Osteocyte (in vitro differentiated cells): ENCODE measurements around the gene CIAO2B. TPM values are rescaled to one million over a fixed set of nuclear protein-coding genes. Genes with fewer than 3 reads are reported as not detected.

Source experiments
- DNase-seq: peaks from one replicate; pipeline ENCODE4 v3.0.0; 2021; ENCODE audit warnings: mixed read lengths; ENCODE audit not compliant: unreplicated experiment; ENCODE audit errors: extremely low spot score
- H3K27ac Mint-ChIP-seq: one replicate; pipeline ENCODE4 v1.8.0; 2021; ENCODE audit warnings: mild to moderate bottlenecking, mixed read lengths; ENCODE audit not compliant: unreplicated experiment
- H3K27me3 Mint-ChIP-seq: one replicate; pipeline ENCODE4 v1.8.0; 2021; ENCODE audit warnings: mixed read lengths; ENCODE audit not compliant: unreplicated experiment
- H3K36me3 Mint-ChIP-seq: one replicate; pipeline ENCODE4 v1.8.0; 2021; ENCODE audit warnings: mixed read lengths; ENCODE audit not compliant: unreplicated experiment
- H3K4me1 Mint-ChIP-seq: one replicate; pipeline ENCODE4 v1.8.0; 2021; ENCODE audit warnings: mixed read lengths; ENCODE audit not compliant: unreplicated experiment
- H3K4me3 Mint-ChIP-seq: one replicate; pipeline ENCODE4 v1.8.0; 2021; ENCODE audit warnings: mild to moderate bottlenecking, moderate library complexity, mixed read lengths; ENCODE audit not compliant: unreplicated experiment
- H3K9me3 Mint-ChIP-seq: one replicate; pipeline ENCODE4 v1.8.0; 2021; ENCODE audit warnings: mixed read lengths; ENCODE audit not compliant: unreplicated experiment
- CTCF ChIP-seq: fragments of 200-600 bp; sonication (generic); IDR thresholded peaks from 2 replicates; pipeline ENCODE4 v1.5.0; 2021; ENCODE audit warnings: antibody characterized with exemption, mild to moderate bottlenecking, moderate library complexity
- total RNA-seq: library from RNA; stranded (reverse); gene quantifications from 2 replicates; pipeline ENCODE4 v1.2.1, GENCODE V29; 2021

Gene CIAO2B
- total RNA-seq, 1 donor from 2014 or later, result 69.9 TPM

- Mint-ChIP-seq H3K36me3 (no peaks in the 10 kb centered on the region), H3K27me3 (peaks cover 20% of the 10 kb centered on the region), H3K4me1 (no peaks in the 10 kb centered on the region), H3K27ac (no peak overlapping the region), H3K4me3 (no peak overlapping the region), H3K9me3 (no peaks in the 10 kb centered on the region)
- DNase-seq, result no peak
- no peak for TF ChIP-seq CTCF
Observed at GRCh38 chr16:66910175-66910940, 23.8 kb downstream of the CIAO2B start.

- H3K4me1 Mint-ChIP-seq, result peaks cover 6% of the 10 kb centered on the region
- H3K27me3 Mint-ChIP-seq, result peaks cover 11% of the 10 kb centered on the region
- TF ChIP-seq CTCF, result no peak
- DNase-seq, result no peak
- H3K9me3 Mint-ChIP-seq, result no peaks in the 10 kb centered on the region
- no peak overlapping the region for H3K4me3 Mint-ChIP-seq
- H3K36me3 Mint-ChIP-seq, result no peaks in the 10 kb centered on the region
- no peak overlapping the region for H3K27ac Mint-ChIP-seq
Observed at GRCh38 chr16:66908762-66909559, 25.2 kb downstream of the CIAO2B start.

GRCh38 chr16:66908116-66908515, 26.1 kb downstream of the CIAO2B start:
- Mint-ChIP-seq H3K36me3 (no peaks in the 10 kb centered on the region), H3K4me3 (no peak overlapping the region), H3K9me3 (no peaks in the 10 kb centered on the region), H3K27ac (no peak overlapping the region), H3K27me3 (peaks cover 11% of the 10 kb centered on the region), H3K4me1 (peaks cover 6% of the 10 kb centered on the region)
- no peak for DNase-seq
- no peak for TF ChIP-seq CTCF

GRCh38 chr16:66906916-66907836, 27.0 kb downstream of the CIAO2B start:
- peaks cover 6% of the 10 kb centered on the region for H3K4me1 Mint-ChIP-seq
- no peak for DNase-seq
- H3K27me3 Mint-ChIP-seq, result peaks cover 11% of the 10 kb centered on the region
- H3K36me3 Mint-ChIP-seq, result no peaks in the 10 kb centered on the region
- H3K4me3 Mint-ChIP-seq, result no peak overlapping the region
- no peak for TF ChIP-seq CTCF
- no peaks in the 10 kb centered on the region for H3K9me3 Mint-ChIP-seq
- no peak overlapping the region for H3K27ac Mint-ChIP-seq
